Left ventricle myocardium superior (tissue), 1 donor: ENCODE measurements around the gene TAF1B. TPM values are rescaled to one million over a fixed set of nuclear protein-coding genes. Genes with fewer than 3 reads are reported as not detected.

ENCODE experiments used
- ATAC-seq: fragments of 200-7000 bp; cut with Tn5 transposase; one replicate; pipeline ENCODE4 v1.9.1; 2020; ENCODE audit warnings: mild to moderate bottlenecking, moderate library complexity
- DNase-seq: peaks from one replicate; pipeline ENCODE4 v3.0.0-alpha.2; 2020
- intact Hi-C: fragments of 100-400 bp; cut with micrococcal nuclease; formaldehyde crosslinking; loops from one replicate; pipeline ENCODE4 v1.11.0; 2022
- long read RNA-seq: library from polyadenylated mRNA; unstranded; transcript quantifications from one replicate; pipeline ENCODE4 v2.0.0, GENCODE V29; 2021
- total RNA-seq: library from RNA; stranded (reverse); fragmentation: NEBNext Ultra II Directional; extraction: Animal tissue kit (Norgen Biotek cat#: 25700); gene quantifications from one replicate; pipeline ENCODE4 v1.2.1, GENCODE V29; 2021
- donor health status: DM: no; HTN: yes; CAD: no; lungs with severe emphysema.

Gene TAF1B
- 3.6 TPM for total RNA-seq
- long read RNA-seq, partial matches to known transcripts, result 1 of 6 reads
- long read RNA-seq, other reads (novel, unspliced or antisense), result 1 of 6 reads

DNA sequence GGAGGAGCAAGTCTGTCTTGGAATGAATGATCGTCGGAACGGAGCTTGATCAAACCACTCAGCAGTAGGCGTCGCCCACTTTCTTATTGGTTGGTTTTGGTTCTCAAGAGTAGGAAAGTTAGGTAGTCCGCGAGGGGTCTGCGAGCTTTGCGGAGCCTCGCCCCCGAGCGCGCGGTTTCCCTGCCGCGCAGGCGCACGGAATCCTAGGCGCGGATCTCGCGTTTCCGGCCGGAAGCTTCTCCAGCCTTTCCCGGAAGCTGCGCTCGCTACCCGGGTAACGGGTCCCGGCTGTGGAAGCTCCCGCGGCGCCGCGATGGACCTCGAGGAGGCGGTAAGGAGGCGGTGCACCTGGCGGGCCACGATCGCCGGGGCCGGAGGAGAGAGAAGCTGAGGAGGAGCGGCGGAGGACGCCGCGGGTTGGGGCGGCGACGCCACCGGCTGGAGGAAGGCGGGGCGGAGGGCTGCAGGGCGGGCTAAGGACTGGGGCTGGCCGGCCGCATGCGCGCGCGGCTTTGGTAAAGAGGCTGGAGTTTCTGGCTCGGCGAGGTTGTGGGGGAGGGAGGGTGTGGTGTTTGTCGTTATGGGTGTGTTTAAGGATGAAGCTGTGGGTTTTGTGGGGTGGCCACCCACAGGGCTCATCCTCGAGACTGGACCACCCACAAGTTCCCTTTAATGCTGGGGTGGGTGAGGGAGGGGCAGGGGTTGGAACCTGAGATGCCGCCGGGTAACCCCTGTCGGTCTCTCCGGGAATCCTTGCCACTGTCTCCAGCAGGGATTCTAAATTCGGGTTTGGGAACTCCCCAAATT, at the start of gene TAF1B:
Gene TAF1B, plus strand, starts transcription at position 246 of the 807 bp plus-strand sequence. Its CDS starts 68 bp downstream, at position 314.
- ATAC-seq (peak; percentile 98), DNase-seq (peak; percentile 90)
- intact Hi-C loops, result no loop called here

GRCh38 chr2:9793918-9794717, 49.2 kb upstream of the TAF1B start:
- no peak for ATAC-seq
- peak; percentile 12 for DNase-seq
- intact Hi-C loops, result no loop called here

DNA sequence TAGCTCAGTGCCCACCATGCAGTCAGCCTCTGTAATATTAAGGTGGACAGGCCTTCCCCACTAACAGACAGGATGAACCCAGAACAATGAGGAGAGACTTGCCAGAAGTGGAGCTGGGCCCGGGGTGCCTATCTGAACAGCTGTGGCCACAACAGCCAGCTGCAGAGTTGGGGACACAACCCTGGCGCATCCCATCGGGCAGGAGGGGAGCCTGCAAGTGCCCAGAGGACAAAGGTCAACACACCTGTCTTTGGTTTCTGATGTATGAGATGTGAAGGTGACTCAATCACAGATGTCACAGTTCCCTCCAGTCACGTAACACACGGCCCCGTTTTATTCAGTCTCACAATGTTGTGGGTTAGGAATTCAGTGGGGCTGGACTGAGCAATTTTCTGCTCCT, 48.2 kb upstream of the TAF1B start:
- peak; percentile 8 for DNase-seq
- intact Hi-C loops, result no loop called here
- ATAC-seq, result no peak

- ATAC-seq, result no peak
- DNase-seq, result peak; percentile 17
- intact Hi-C loops, result no loop called here
Measured at GRCh38 chr2:9796056-9797010, 46.9 kb upstream of the TAF1B start.

- peak; percentile 15 for DNase-seq
- ATAC-seq, result no peak
- intact Hi-C loops, result no loop called here
Measured at GRCh38 chr2:9797086-9797485, 46.2 kb upstream of the TAF1B start.

GRCh38 chr2:9797681-9798556, 45.4 kb upstream of the TAF1B start:
- DNase-seq (peak; percentile 26), ATAC-seq (no peak)
- intact Hi-C loops, result no loop called here

GRCh38 chr2:9799011-9799596, 44.2 kb upstream of the TAF1B start:
- DNase-seq, result peak; percentile 11
- no peak for ATAC-seq
- intact Hi-C loops, result no loop called here

GRCh38 chr2:9799729-9800632, 43.3 kb upstream of the TAF1B start:
- ATAC-seq (peak; percentile 85), DNase-seq (peak; percentile 93)
- intact Hi-C loops, result no loop called here

- intact Hi-C loops, result no loop called here
- ATAC-seq (no peak), DNase-seq (peak; percentile 20)
Measured at GRCh38 chr2:9800639-9800974, 42.7 kb upstream of the TAF1B start.

GRCh38 chr2:9800975-9801726, 42.1 kb upstream of the TAF1B start:
- ATAC-seq, result peak; percentile 31
- peak; percentile 50 for DNase-seq
- intact Hi-C loops, result no loop called here

- ATAC-seq (no peak), DNase-seq (no peak)
- intact Hi-C loops, result no loop called here
Measured at GRCh38 chr2:9802576-9802993, 40.7 kb upstream of the TAF1B start.

- DNase-seq (peak; percentile 36), ATAC-seq (no peak)
- intact Hi-C loops, result no loop called here
Measured at GRCh38 chr2:9803023-9803805, 40.1 kb upstream of the TAF1B start.

GRCh38 chr2:9805435-9806297, 37.6 kb upstream of the TAF1B start:
- no peak for DNase-seq
- intact Hi-C loops, result no loop called here
- ATAC-seq, result peak; percentile 35

GRCh38 chr2:9806298-9806610, 37.0 kb upstream of the TAF1B start:
- DNase-seq (no peak), ATAC-seq (no peak)

GRCh38 chr2:9806656-9807055, 36.6 kb upstream of the TAF1B start:
- intact Hi-C loops, result no loop called here
- ATAC-seq (no peak), DNase-seq (no peak)

More at GRCh38 chr2:9806298-9806610, 37.0 kb upstream of the TAF1B start:
- intact Hi-C loops, result no loop called here
